ENCODE data around the gene KIF4A.

GRCh38 chrX:70461026-70461425 is 171.1 kb downstream of the KIF4A start:
- TF ChIP-seq EP300 (IDR thresholded peaks at IDR 0.05) (no peak), POLR2A (IDR thresholded peaks at IDR 0.05) (no peak), CTCF (IDR thresholded peaks at IDR 0.05) (no peak)

All from tibial nerve (tissue), 4 donors.